Motor neuron (in vitro differentiated cells): Measurements from ENCODE around the gene KRTAP4-7. TPM values are rescaled to one million over a fixed set of nuclear protein-coding genes. Genes with fewer than 3 reads are reported as not detected.

Experiments
- ATAC-seq, 8 experiments: fragments of 200-7000 bp; cut with Tn5 transposase; replicated peaks in 6 of 8; 2 replicates each; pipeline ENCODE4 v1.8.0; 2021; ENCODE audit warnings: mild to moderate bottlenecking in 8 of 8, moderate library complexity in 8 of 8
- H3K27ac ChIP-seq, 2 donors: fragments of 250-450 bp; sonication (Bioruptor Pico); 2 replicates each; pipeline ENCODE4 v1.9.0; 2021; ENCODE audit warnings: antibody characterized with exemption in 2 of 2, mild to moderate bottlenecking in 2 of 2, moderate library complexity in 1 of 2
- H3K4me1 ChIP-seq, 2 donors: fragments of 250-450 bp; sonication (Bioruptor Pico); replicated peaks in 1 of 2; 2 replicates each; pipeline ENCODE4 v1.6.1; 2021; ENCODE audit warnings: antibody characterized with exemption in 2 of 2, mild to moderate bottlenecking in 2 of 2, moderate library complexity in 1 of 2
- H3K4me3 ChIP-seq, 5 donors: fragments of 250-450 bp; sonication (Bioruptor Pico); 2 replicates each; pipeline ENCODE4 v1.9.0; 2021; ENCODE audit warnings: antibody characterized with exemption in 5 of 5, mild to moderate bottlenecking in 5 of 5, moderate library complexity in 4 of 5
- WGBS, 10 experiments: fragments of 450-650 bp; shearing (Covaris generic); methylation state at CpG; one replicate each; pipeline ENCODE4 v1.0.0; 2022; 5-methylcytosine and 5-hydroxymethylcytosine counted together
- in situ Hi-C, 9 experiments: fragments of 400-800 bp; cut with MboI; loops; one replicate each; pipeline ENCODE4 v1.15.0; 2021; ENCODE audit warnings: low sequenced_read_pairs in 9 of 9, low pct_unique_long_range_greater_than_20kb in 2 of 9; ENCODE audit not compliant: unreplicated experiment in 9 of 9
- total RNA-seq, 8 experiments: library from RNA; unstranded; fragments of 300-600 nt; gene quantifications; 2 replicates each; pipeline versions ENCODE4 v1.2.3 to v1.2.4, GENCODE V29; 2022

KRTAP4-7 gene
- total RNA-seq, 8 experiments from 2014 or later, result 0.52 TPM; not detected in 7

- Histone ChIP-seq H3K4me3 (no peak overlapping the region), H3K4me1 (no peaks in the 10 kb centered on the region), H3K27ac (no peak overlapping the region)
- WGBS, 10 experiments, result 70 to 100% (median 83%) methylated on average over 2 of the region's 2 CpGs; no CpG with 5 or more reads in 3 of the 10 experiments
- no peak for ATAC-seq
- in situ Hi-C loops, result no loop called here
These were observed 41.1 kb downstream of the KRTAP4-7 start for GRCh38 chr17:41125064-41125463.

- WGBS, 10 experiments, result 55 to 92% (median 78%) methylated on average over 1 to 3 of the region's 3 CpGs
- Histone ChIP-seq H3K27ac (no peak overlapping the region), H3K4me1 (no peaks in the 10 kb centered on the region), H3K4me3 (no peak overlapping the region)
- ATAC-seq, result no peak
- in situ Hi-C loops, result no loop called here
These were observed 42.5 kb downstream of the KRTAP4-7 start for GRCh38 chr17:41126412-41126811.

GRCh38 chr17:41127371-41127770 lies 43.4 kb downstream of the KRTAP4-7 start:
- ATAC-seq, result no peak
- in situ Hi-C loops, result no loop called here

DNA sequence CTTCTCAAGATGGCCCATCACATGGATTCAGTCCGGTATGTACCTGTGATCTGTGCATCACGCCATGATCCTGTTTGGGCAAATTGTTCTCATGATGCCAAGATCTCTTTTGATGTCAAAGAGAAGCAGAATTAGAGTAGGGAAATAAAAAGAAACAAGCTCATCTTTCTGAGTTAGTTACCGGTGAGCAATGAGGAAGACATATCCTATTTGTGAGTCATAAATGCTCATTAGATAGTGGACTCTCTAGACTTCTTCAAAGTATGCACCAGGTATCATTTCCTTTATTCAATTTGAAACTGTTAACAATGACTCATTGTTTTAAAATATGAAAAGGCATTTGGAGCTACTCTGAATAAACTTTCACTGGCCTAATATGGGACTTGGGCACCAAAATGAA lies 48.0 kb downstream of the KRTAP4-7 start:
- no peak overlapping the region for H3K27ac ChIP-seq
- H3K4me3 ChIP-seq, result no peak overlapping the region
- in situ Hi-C loops, result no loop called here
- H3K4me1 ChIP-seq, result no peaks in the 10 kb centered on the region
- WGBS, 10 experiments, result 43 to 93% (median 80%) methylated on average over 2 to 3 of the region's 3 CpGs; no CpG with 5 or more reads in 3 of the 10 experiments
- no peak for ATAC-seq

More at GRCh38 chr17:41127371-41127770, 43.4 kb downstream of the KRTAP4-7 start:
- Histone ChIP-seq H3K4me3 (no peak overlapping the region), H3K4me1 (no peaks in the 10 kb centered on the region), H3K27ac (no peak overlapping the region)
- 77 to 100% (median 90%) methylated on average over 1 of the region's 1 CpG; no CpG with 5 or more reads in 2 of the 10 experiments for WGBS, 10 experiments

DNA sequence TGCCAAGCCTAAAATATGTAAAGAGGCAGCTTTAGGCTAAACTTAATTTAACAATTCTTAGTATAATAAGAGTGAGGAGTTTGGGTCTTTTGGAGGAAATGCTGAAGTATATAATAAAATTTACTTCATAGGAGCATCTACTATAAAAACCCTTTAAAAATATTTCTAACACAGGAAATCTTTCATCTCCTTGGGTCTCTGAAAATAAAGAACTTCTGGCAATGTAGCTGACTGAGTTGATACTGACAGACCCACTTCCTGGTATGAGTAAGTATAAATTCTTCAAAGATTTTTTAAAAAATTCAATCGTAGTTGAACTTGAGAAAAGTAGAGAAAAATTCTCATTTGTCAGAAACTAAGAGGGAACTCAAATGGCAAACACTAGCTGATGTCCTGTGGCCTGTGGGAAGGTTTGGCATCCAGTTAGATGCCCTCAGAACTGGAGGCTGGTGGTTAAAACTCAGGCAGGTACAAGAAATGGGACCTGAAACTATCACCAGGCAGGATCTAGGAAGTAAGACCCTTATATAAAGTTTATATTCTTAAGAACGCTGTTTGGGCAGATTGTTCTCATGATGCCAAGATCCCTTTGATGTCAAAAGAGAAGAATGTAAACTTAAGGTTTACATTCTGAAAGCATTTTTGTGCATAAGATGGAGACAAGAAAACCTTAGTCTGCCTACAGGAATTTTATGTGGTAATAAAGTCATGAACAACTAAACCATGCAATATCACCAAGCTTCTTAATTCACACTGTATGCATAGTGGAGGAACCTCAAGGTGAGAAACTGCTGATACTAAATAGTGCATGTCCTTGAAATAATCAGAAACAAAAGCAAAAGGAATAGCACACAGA lies 50.2 kb downstream of the KRTAP4-7 start:
- no peak for ATAC-seq
- 17 to 100% (median 81%) methylated on average over 1 to 2 of the region's 2 CpGs; no CpG with 5 or more reads in 1 of the 10 experiments for WGBS, 10 experiments
- Histone ChIP-seq H3K27ac (no peak overlapping the region), H3K4me3 (no peak overlapping the region), H3K4me1 (no peaks in the 10 kb centered on the region)
- in situ Hi-C loops, result no loop called here

Other genes starting within 250 kb of the KRTAP4-7 start
- gene KRT12, start 216.9 kb upstream of the KRTAP4-7 start, total RNA-seq, result 1 to 10 TPM in 4 of 8 experiments, under 1 TPM in 2, not detected in 2; 0.21 to 2.7 (median 1.1) TPM
- gene KRT20, start 198.9 kb upstream of the KRTAP4-7 start, total RNA-seq, result under 1 TPM in 3 of 8 experiments, not detected in 5; 0.09 to 0.43 (median 0.31) TPM
- gene KRT23, start 146.5 kb upstream of the KRTAP4-7 start, total RNA-seq, result 1 to 10 TPM in 1 of 8 experiments, under 1 TPM in 2, not detected in 5; 0.36 to 1.2 (median 0.66) TPM
- under 1 TPM in 1 of 8 experiments, not detected in 7; 0.59 TPM for gene KRT39, start 117.2 kb upstream of the KRTAP4-7 start, total RNA-seq
- under 1 TPM in 1 of 8 experiments, not detected in 7; 0.19 TPM for gene KRT40, start 99.8 kb upstream of the KRTAP4-7 start, total RNA-seq
- under 1 TPM in 2 of 8 experiments, not detected in 6; 0.33 to 0.47 TPM for gene KRTAP3-3, start 90.0 kb upstream of the KRTAP4-7 start, total RNA-seq
- 1 to 10 TPM in 1 of 8 experiments, under 1 TPM in 1, not detected in 6; 0.47 to 1.0 TPM for gene KRTAP3-2, start 84.2 kb upstream of the KRTAP4-7 start, total RNA-seq
- not detected for gene KRTAP3-1, start 75.0 kb upstream of the KRTAP4-7 start, total RNA-seq
- not detected for gene KRTAP1-5, start 56.9 kb upstream of the KRTAP4-7 start, total RNA-seq
- gene KRTAP1-4, start 54.0 kb upstream of the KRTAP4-7 start, total RNA-seq, result not detected
- under 1 TPM in 4 of 8 experiments, not detected in 4; 0.25 to 0.56 (median 0.46) TPM for gene KRTAP1-3, start 49.3 kb upstream of the KRTAP4-7 start, total RNA-seq
- gene KRTAP1-1, start 42.7 kb upstream of the KRTAP4-7 start, total RNA-seq, result not detected
- gene KRTAP2-1, start 36.8 kb upstream of the KRTAP4-7 start, total RNA-seq, result under 1 TPM in 1 of 8 experiments, not detected in 7; 0.71 TPM
- gene KRTAP2-2, start 28.9 kb upstream of the KRTAP4-7 start, total RNA-seq, result not detected
- gene KRTAP2-3, start 24.0 kb upstream of the KRTAP4-7 start, total RNA-seq, result under 1 TPM in 1 of 8 experiments, not detected in 7; 0.33 TPM
- not detected for gene KRTAP2-4, start 18.3 kb upstream of the KRTAP4-7 start, total RNA-seq
- gene KRTAP4-8, start 14.0 kb downstream of the KRTAP4-7 start, total RNA-seq, result under 1 TPM in 2 of 8 experiments, not detected in 6; 0.25 to 0.33 TPM
- under 1 TPM in 1 of 8 experiments, not detected in 7; 0.47 TPM for gene KRTAP4-16, start 18.1 kb downstream of the KRTAP4-7 start, total RNA-seq
- gene KRTAP4-9, start 21.2 kb downstream of the KRTAP4-7 start, total RNA-seq, result under 1 TPM in 3 of 8 experiments, not detected in 5; 0.33 to 0.41 (median 0.38) TPM
- under 1 TPM in 2 of 8 experiments, not detected in 6; 0.18 to 0.38 TPM for gene KRTAP4-11, start 34.2 kb downstream of the KRTAP4-7 start, total RNA-seq
- under 1 TPM in 2 of 8 experiments, not detected in 6; 0.38 to 0.41 TPM for gene KRTAP4-12, start 40.0 kb downstream of the KRTAP4-7 start, total RNA-seq
- under 1 TPM in 2 of 8 experiments, not detected in 6; 0.17 to 0.47 TPM for gene KRTAP4-6, start 56.4 kb downstream of the KRTAP4-7 start, total RNA-seq
- gene KRTAP4-5, start 65.7 kb downstream of the KRTAP4-7 start, total RNA-seq, result not detected
- under 1 TPM in 1 of 8 experiments, not detected in 7; 0.18 TPM for gene KRTAP4-4, start 76.6 kb downstream of the KRTAP4-7 start, total RNA-seq
- not detected for gene KRTAP4-3, start 84.1 kb downstream of the KRTAP4-7 start, total RNA-seq
- not detected for gene KRTAP4-2, start 94.1 kb downstream of the KRTAP4-7 start, total RNA-seq
- gene KRTAP4-1, start 100.8 kb downstream of the KRTAP4-7 start, total RNA-seq, result not detected
- gene KRTAP9-1, start 105.7 kb downstream of the KRTAP4-7 start, total RNA-seq, result not detected
- under 1 TPM in 1 of 8 experiments, not detected in 7; 0.85 TPM for gene KRTAP9-2, start 142.5 kb downstream of the KRTAP4-7 start, total RNA-seq
- under 1 TPM in 1 of 8 experiments, not detected in 7; 0.21 TPM for gene KRTAP9-3, start 148.3 kb downstream of the KRTAP4-7 start, total RNA-seq
- not detected for gene KRTAP9-8, start 153.8 kb downstream of the KRTAP4-7 start, total RNA-seq
- not detected for gene KRTAP9-4, start 165.5 kb downstream of the KRTAP4-7 start, total RNA-seq
- gene KRTAP9-9, start 171.2 kb downstream of the KRTAP4-7 start, total RNA-seq, result under 1 TPM in 1 of 8 experiments, not detected in 7; 0.28 TPM
- gene KRTAP9-6, start 181.2 kb downstream of the KRTAP4-7 start, total RNA-seq, result not detected
- gene KRTAP9-7, start 191.5 kb downstream of the KRTAP4-7 start, total RNA-seq, result under 1 TPM in 1 of 8 experiments, not detected in 7; 0.45 TPM
- under 1 TPM in 1 of 8 experiments, not detected in 7; 0.57 TPM for gene KRTAP29-1, start 218.7 kb downstream of the KRTAP4-7 start, total RNA-seq
- under 1 TPM in 4 of 8 experiments, not detected in 4; 0.17 to 1.00 (median 0.27) TPM for gene KRTAP16-1, start 225.2 kb downstream of the KRTAP4-7 start, total RNA-seq
- under 1 TPM in 1 of 8 experiments, not detected in 7; 0.57 TPM for gene KRTAP17-1, start 231.6 kb downstream of the KRTAP4-7 start, total RNA-seq